NCI-H2081 (cell line): ENCODE results near the gene PLA2G15.

Experiments
- DNase-seq, 2 experiments: peaks; one replicate each; lab custom pipeline; 2025; lab: John Stamatoyannopoulos, UW

Gene PLA2G15

GRCh38 chr16:68253721-68254120, 8.5 kb downstream of the PLA2G15 start:
- DNase-seq: no peak

GRCh38 chr16:68255712-68256111, 10.5 kb downstream of the PLA2G15 start:
- DNase-seq: no peak

GRCh38 chr16:68257251-68257905, 12.2 kb downstream of the PLA2G15 start:
- DNase-seq: peak in 1 of 2 experiments; percentile 47

GRCh38 chr16:68257906-68258800, 13.0 kb downstream of the PLA2G15 start:
- DNase-seq: no peak

GRCh38 chr16:68259007-68259825, 14.0 kb downstream of the PLA2G15 start:
- DNase-seq: no peak

- no peak for DNase-seq
Observed at GRCh38 chr16:68263559-68264127, 18.5 kb downstream of the PLA2G15 start.

GRCh38 chr16:68264128-68265077, 19.2 kb downstream of the PLA2G15 start, which contains the start of gene SLC7A6:
Gene SLC7A6, plus strand, starts transcription at chr16:68264526. Its CDS starts 10,201 bp downstream, at chr16:68274727.
- DNase-seq: peak; percentile 39 to 43

- peak in 1 of 2 experiments; percentile 25 for DNase-seq
Observed at GRCh38 chr16:68265078-68265920, 20.1 kb downstream of the PLA2G15 start.

GRCh38 chr16:68267612-68268405, 22.6 kb downstream of the PLA2G15 start:
- DNase-seq: no peak

GRCh38 chr16:68269793-68270192, 24.6 kb downstream of the PLA2G15 start:
- DNase-seq: no peak

GRCh38 chr16:68270353-68270752, 25.2 kb downstream of the PLA2G15 start:
- DNase-seq: no peak

- peak; percentile 25 to 78 for DNase-seq
Observed at GRCh38 chr16:68272507-68273209, 27.5 kb downstream of the PLA2G15 start.

GRCh38 chr16:68273459-68273858, 28.3 kb downstream of the PLA2G15 start:
- no peak for DNase-seq

GRCh38 chr16:68273896-68274295, 28.7 kb downstream of the PLA2G15 start:
- DNase-seq: no peak

- DNase-seq: no peak
Observed at GRCh38 chr16:68274441-68274840, 29.3 kb downstream of the PLA2G15 start.

GRCh38 chr16:68275611-68276191, 30.5 kb downstream of the PLA2G15 start:
- DNase-seq: peak in 1 of 2 experiments; percentile 36

- DNase-seq: no peak
Observed at GRCh38 chr16:68276223-68276622, 31.1 kb downstream of the PLA2G15 start.
